ENCODE data around the gene PDE1A. TPM values are rescaled to one million over a fixed set of nuclear protein-coding genes. Genes with fewer than 3 reads are reported as not detected.

PDE1A gene
- total RNA-seq, 4 donors from 2014 or later: 9.2 to 11.0 (median 10.1) TPM

DNA sequence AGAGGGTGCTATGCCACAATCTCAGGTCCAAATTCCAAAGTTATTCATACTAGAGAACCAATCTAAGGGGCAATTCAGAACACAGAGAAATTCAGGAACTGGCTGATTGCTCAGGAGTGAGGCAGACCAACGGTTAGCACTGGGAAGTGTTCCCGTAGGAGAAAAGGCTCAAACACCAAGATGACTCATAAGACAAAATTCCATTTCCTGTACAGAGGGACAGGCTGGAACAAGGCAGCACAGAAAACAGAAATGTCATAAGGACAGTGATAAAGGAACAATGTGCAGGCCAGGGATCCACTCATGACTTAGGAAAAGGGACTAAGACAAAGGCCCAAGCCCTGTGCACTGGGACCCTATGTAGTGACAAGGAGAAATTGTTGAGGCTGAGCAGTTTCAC is 54.2 kb downstream of the PDE1A start:
- TF ChIP-seq CTCF (IDR thresholded peaks at IDR 0.05; ENCODE audit: low read depth): no peak

DNA sequence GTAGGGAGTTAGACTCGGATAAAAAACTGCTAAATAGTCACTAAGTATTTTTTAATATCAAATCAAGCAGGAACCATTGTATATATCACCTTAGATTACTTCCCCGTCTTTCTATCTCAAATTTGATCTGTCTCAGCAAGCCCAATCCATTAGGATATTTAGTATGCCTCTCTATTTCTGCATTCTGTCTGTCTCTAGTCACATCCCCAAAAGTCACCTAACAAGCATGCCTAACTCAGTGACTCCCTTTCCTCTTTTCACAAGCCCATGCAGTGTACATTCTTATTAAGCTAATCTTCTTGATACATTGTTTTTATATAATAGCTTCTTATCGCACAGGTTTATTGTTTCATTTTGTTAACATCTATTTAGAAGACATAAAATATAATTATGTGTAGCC is 57.8 kb downstream of the PDE1A start:
- TF ChIP-seq CTCF (IDR thresholded peaks at IDR 0.05; ENCODE audit: low read depth): no peak

DNA sequence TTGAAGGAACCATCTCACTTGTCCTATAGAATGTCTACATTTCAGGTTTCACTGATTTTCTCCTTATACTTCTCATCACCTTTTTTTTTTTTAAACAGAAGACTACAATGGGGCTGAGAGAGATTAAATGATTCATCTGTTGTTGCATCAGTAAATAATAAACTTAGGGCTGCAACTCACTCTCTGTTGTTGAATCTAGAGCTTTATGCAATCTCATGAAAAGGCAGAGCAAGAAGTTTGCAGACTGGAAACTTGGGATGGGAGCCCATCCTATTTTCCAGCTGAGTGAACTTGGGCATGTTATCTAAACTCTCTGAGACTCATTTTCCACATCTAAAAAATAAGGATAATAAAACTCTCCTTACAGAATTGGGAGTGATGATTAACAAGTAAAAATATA is 58.4 kb downstream of the PDE1A start:
- no peak for TF ChIP-seq CTCF (IDR thresholded peaks at IDR 0.05; ENCODE audit: low read depth)

GRCh38 chr2:182367401-182367800 is 59.4 kb downstream of the PDE1A start:
- no peak for TF ChIP-seq CTCF (IDR thresholded peaks at IDR 0.05; ENCODE audit: low read depth)

DNA sequence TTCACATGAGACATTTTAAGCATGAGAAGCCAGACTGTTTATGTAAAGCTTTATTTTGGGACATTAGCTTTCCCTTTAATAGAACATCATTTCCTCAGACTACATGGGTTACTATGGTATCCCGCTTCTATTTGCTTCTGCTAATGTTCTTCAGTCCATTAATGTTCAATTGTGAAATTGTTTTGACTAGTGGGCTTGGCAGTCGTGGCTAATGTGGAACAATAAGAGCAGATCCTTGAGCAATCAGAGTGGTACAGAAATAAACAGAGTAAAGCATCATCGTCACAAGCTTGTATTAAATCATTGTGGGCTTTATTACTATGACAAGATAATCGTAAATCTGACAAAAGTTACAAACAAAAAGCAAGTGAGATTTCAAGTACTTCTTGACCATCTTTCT is 60.2 kb downstream of the PDE1A start:
- TF ChIP-seq CTCF (IDR thresholded peaks at IDR 0.05; ENCODE audit: low read depth): no peak

DNA sequence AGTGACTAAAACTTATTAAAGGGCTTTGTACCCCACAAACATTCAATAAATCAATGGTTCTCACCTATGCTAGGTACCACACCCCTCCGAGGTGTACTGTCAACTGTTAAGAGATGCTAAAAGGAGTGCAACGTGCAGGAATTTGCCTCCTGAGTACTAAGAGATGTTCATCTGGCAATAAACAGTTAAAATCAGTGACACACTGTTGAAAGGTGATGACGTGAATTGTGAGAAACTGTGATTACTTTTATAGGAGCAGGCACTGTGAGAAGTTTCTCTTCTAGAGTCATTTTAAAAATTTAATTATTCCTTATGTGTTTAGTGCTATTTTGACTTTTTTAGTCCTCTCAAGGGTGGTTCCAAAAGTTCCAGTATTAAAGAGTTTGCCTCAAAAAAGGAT is 61.0 kb downstream of the PDE1A start:
- no peak for TF ChIP-seq CTCF (IDR thresholded peaks at IDR 0.05; ENCODE audit: low read depth)

DNA sequence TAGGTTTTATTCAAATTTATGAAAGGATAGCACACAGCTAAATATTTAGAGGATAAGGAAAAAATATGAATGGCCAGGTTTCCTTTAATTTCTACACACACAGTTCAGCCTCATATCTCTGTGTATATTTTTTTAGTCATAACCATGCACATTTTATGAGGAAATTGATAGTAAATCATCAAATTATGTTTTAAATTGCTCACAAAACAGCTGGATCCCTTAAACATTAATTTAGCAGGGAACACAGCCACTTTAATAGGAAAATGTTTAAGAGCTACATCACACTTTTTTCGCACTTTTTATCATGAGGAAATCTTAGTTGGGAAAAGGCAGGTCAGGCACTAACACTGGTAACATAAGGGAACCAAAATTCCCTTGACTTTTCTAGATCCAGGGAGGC is 65.4 kb downstream of the PDE1A start:
- no peak for TF ChIP-seq CTCF (IDR thresholded peaks at IDR 0.05; ENCODE audit: low read depth)

All from subcutaneous adipose tissue (tissue), 4 donors.